OCI-LY3 (cell line): ENCODE results near the gene RPAP3.

Experiments
- CTCF ChIP-seq: fragments of 200-600, 300-600 bp; sonication (generic); IDR thresholded peaks from 2 replicates; pipeline ENCODE4 v1.5.1; 2014; ENCODE audit warnings: antibody characterized with exemption, low read length, low read depth
- EZH2phosphoT487 ChIP-seq: fragments of 200-600 bp; shearing (Covaris generic); IDR thresholded peaks from 2 replicates; pipeline ENCODE4 v1.6.1; 2018; ENCODE audit warnings: antibody characterized with exemption, mixed run types, low read depth

- no peak for TF ChIP-seq CTCF
- TF ChIP-seq EZH2phosphoT487: no peak
These were observed 46.3 kb upstream of the RPAP3 start for GRCh38 chr12:47752121-47752520.
